Endothelial cell of umbilical vein (primary cell): ENCODE data around the gene PDZD4. TPM values are rescaled to one million over a fixed set of nuclear protein-coding genes. Genes with fewer than 3 reads are reported as not detected.

Experiments
- BruUV-seq: library from RNA; stranded (reverse); fragments of 400-500 nt; replicated peaks from 2 replicates; lab custom pipeline; 2021; lab: Mats Ljungman, UMichigan
- CTCF ChIA-PET: fragments of 300-600, 350-600 bp; sonication (Branson Sonifier 250); formaldehyde crosslinking; loops from one replicate; lab custom pipeline; 2021; ENCODE audit warnings: antibody characterized with exemption, inconsistent platforms; lab: Charles Lee
- POLR2A ChIA-PET: fragments of 300-600, 350-600 bp; sonication (Branson Sonifier 250); formaldehyde crosslinking; loops from one replicate; lab custom pipeline; 2021; ENCODE audit warnings: antibody characterized with exemption, inconsistent platforms; lab: Charles Lee
- DNase-seq: peaks from one replicate; pipeline ENCODE4 v3.0.0-alpha.2; 2011; ENCODE audit warnings: low read depth, low spot score
- FAIRE-seq: peaks from 2 replicates; lab custom pipeline; 2011; peaks lifted over from hg19 to GRCh38; lab: Jason Lieb, UNC
- H2AFZ ChIP-seq: 2 replicates; pipeline ENCODE4 v1.6.0; 2012; ENCODE audit warnings: low read depth, low read length, control low read depth, inconsistent platforms
- H3K27ac ChIP-seq: 2 replicates; pipeline ENCODE4 v1.5.1; 2011; ENCODE audit warnings: low read depth, mild to moderate bottlenecking, control low read depth, low read length, moderate library complexity; ENCODE audit not compliant: insufficient read depth
- H3K27me3 ChIP-seq, 2 experiments: 2 replicates each; pipeline versions ENCODE4 v1.6.0 to v1.6.1; 2011; ENCODE audit warnings: low read length in 2 of 2, mixed read lengths in 1 of 2; ENCODE audit not compliant: control insufficient read depth in 2 of 2, insufficient read depth in 2 of 2
- H3K36me3 ChIP-seq, 2 experiments: 2 replicates in 1 of 2; 3 replicates in 1 of 2; pipeline ENCODE4 v1.5.1; 2011; ENCODE audit warnings: low read length in 2 of 2, mild to moderate bottlenecking in 1 of 2, moderate library complexity in 1 of 2; ENCODE audit not compliant: control insufficient read depth in 2 of 2, insufficient read depth in 2 of 2; ENCODE audit errors: extremely low read depth in 1 of 2
- H3K4me1 ChIP-seq: 3 replicates; pipeline ENCODE4 v1.5.1; 2011; ENCODE audit warnings: mild to moderate bottlenecking, low read length; ENCODE audit not compliant: control insufficient read depth, insufficient read depth; ENCODE audit errors: extremely low read depth
- H3K4me2 ChIP-seq: 2 replicates; pipeline ENCODE4 v1.6.1; 2011; ENCODE audit warnings: low read length, control low read depth, mixed read lengths; ENCODE audit not compliant: insufficient read depth
- H3K4me3 ChIP-seq, 3 experiments: fragments of 200-600 bp in 1 of 3; sonication (generic), shearing (Covaris generic) in 1 of 3; replicated peaks in 1 of 3; 2 replicates each; pipeline ENCODE4 v1.5.1; 2011 to 2016; ENCODE audit warnings: control low read depth in 3 of 3, low read length in 3 of 3, mild to moderate bottlenecking in 2 of 3, inconsistent platforms in 1 of 3, low read depth in 1 of 3, moderate library complexity in 1 of 3; ENCODE audit not compliant: insufficient read depth in 1 of 3
- H3K79me2 ChIP-seq: 2 replicates; pipeline ENCODE4 v1.6.0; 2012; ENCODE audit warnings: low read length, inconsistent platforms; ENCODE audit not compliant: control insufficient read depth, insufficient read depth
- H3K9ac ChIP-seq: replicated peaks from 2 replicates; pipeline ENCODE3; 2011; ENCODE audit warnings: low read length, control low read depth; ENCODE audit not compliant: insufficient read depth; ENCODE audit errors: extremely low read depth
- H3K9me1 ChIP-seq: replicated peaks from 3 replicates; pipeline ENCODE4 v1.6.0; 2011; ENCODE audit warnings: mild to moderate bottlenecking, low read length; ENCODE audit not compliant: control insufficient read depth, insufficient read depth; ENCODE audit errors: extremely low read depth
- H3K9me3 ChIP-seq: replicated peaks from 2 replicates; pipeline ENCODE4 v1.5.1; 2012; ENCODE audit warnings: low read length, inconsistent platforms; ENCODE audit not compliant: control insufficient read depth, insufficient read depth
- H4K20me1 ChIP-seq: replicated peaks from 2 replicates; pipeline ENCODE3; 2011; ENCODE audit warnings: mild to moderate bottlenecking, low read length; ENCODE audit not compliant: control insufficient read depth, insufficient read depth; ENCODE audit errors: extremely low read depth
- EZH2 ChIP-seq: IDR thresholded peaks from 2 replicates; pipeline ENCODE4 v1.6.1; 2012; ENCODE audit warnings: borderline replicate concordance, low read depth, mild to moderate bottlenecking, moderate library complexity, low read length, inconsistent platforms; ENCODE audit not compliant: severe bottlenecking
- FOS ChIP-seq: IDR thresholded peaks from 2 replicates; pipeline ENCODE4 v1.6.1; 2011; ENCODE audit warnings: mild to moderate bottlenecking, low read length, moderate library complexity, borderline replicate concordance; ENCODE audit not compliant: insufficient read depth
- GATA2 ChIP-seq: IDR thresholded peaks from 2 replicates; pipeline ENCODE4 v1.7.0; 2011; ENCODE audit warnings: low read depth, mild to moderate bottlenecking, moderate library complexity, mixed read lengths, low read length; ENCODE audit not compliant: insufficient read length, insufficient read depth
- JUN ChIP-seq: IDR thresholded peaks from 2 replicates; pipeline ENCODE4 v1.6.1; 2011; ENCODE audit warnings: borderline replicate concordance, low read depth; ENCODE audit not compliant: insufficient read length, insufficient read depth
- MAX ChIP-seq: IDR thresholded peaks from 2 replicates; pipeline ENCODE4 v1.6.1; 2011; ENCODE audit not compliant: insufficient read depth, insufficient read length
- MYC ChIP-seq: IDR thresholded peaks from one replicate; pipeline ENCODE4 v1.6.1; 2011; ENCODE audit warnings: mild to moderate bottlenecking, low read depth, low read length
- POLR2A ChIP-seq: IDR thresholded peaks from 2 replicates; pipeline ENCODE4 v1.6.1; 2012; ENCODE audit warnings: low read depth, mild to moderate bottlenecking, control low read depth, low read length
- POLR2AphosphoS5 ChIP-seq: IDR thresholded peaks from 2 replicates; pipeline ENCODE4 v1.6.1; 2012; ENCODE audit warnings: low read depth, mild to moderate bottlenecking, control low read depth, low read length, moderate library complexity; ENCODE audit not compliant: insufficient read depth
- dilution Hi-C: fragments of 300-500 bp; cut with MboI; formaldehyde crosslinking; loops from one replicate; pipeline ENCODE4 v1.15.0; 2019; ENCODE audit warnings: low sequenced_read_pairs; ENCODE audit not compliant: extremely low pct_ligation_motif_present
- intact Hi-C: fragments of 100-400 bp; cut with micrococcal nuclease; formaldehyde crosslinking; loops from one replicate; pipeline ENCODE4 v1.10.0; 2022
- polyA plus RNA-seq, 4 experiments: library from polyadenylated mRNA; depleted of rRNA in 3 of 4; stranded (reverse) in 3 of 4; unstranded in 1 of 4; fragments of >200 nt; gene quantifications; 2 replicates each; pipeline versions ENCODE4 v1.2.1 to v1.2.3, GENCODE V29; 2011 to 2012; ENCODE audit warnings: missing spikeins in 1 of 4
- total RNA-seq: library from RNA; stranded (reverse); gene quantifications from 2 replicates; pipeline ENCODE4 v1.2.3, GENCODE V29; 2021
- TF ChIP-seq, protein P1 (sequence below), 2 donors: IDR thresholded peaks; 1 replicate in 1 of 2; 2 replicates in 1 of 2; pipeline ENCODE4 v1.5.1; 2011; ENCODE audit warnings: low read length in 2 of 2, mild to moderate bottlenecking in 2 of 2, moderate library complexity in 2 of 2, control low read depth in 1 of 2, inconsistent platforms in 1 of 2, low read depth in 1 of 2; ENCODE audit not compliant: insufficient read depth in 1 of 2; ENCODE audit errors: extremely low read depth in 1 of 2

Gene PDZD4
- total and polyA plus RNA-seq, 2 donors (not counting 3 experiments of a cell fraction or from before 2014, with no cell fraction given) = 0.07 to 0.09 TPM

DNA sequence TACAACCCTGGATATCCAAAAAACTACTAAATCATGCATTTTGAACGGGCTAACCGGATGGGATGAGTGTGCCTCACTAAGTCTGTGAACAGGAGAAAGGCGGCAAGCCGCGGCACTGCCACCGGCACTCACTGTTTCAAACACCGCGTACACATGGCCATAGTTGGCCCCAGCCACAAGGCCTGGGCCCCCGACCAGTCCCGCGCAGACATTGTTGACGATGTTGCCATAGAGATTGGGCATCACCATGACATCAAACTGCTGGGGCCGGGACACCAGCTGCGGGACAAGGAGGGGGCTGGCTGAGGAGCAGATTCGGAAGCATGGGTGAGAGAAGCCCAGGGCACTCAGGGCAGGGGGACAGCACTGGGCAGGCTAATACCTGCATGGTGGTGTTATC, 43.7 kb downstream of the PDZD4 start:
- DNase-seq (no peak), FAIRE-seq (no peak)
- peaks cover 13% of the 10 kb centered on the region for H3K79me2 ChIP-seq
- H3K4me1 ChIP-seq = no peaks in the 10 kb centered on the region
- no peak overlapping the region for H2AFZ ChIP-seq
- H3K4me2 ChIP-seq = no peak overlapping the region
- H3K9me1 ChIP-seq = no peaks in the 10 kb centered on the region
- no peaks in the 10 kb centered on the region for H3K9me3 ChIP-seq
- dilution Hi-C loops (no loop called here), intact Hi-C loops (no loop called here)
- no peak overlapping the region for H3K27ac ChIP-seq
- POLR2A ChIA-PET = no interaction called here
- CTCF ChIA-PET = no interaction called here
- no peaks in the 10 kb centered on the region for H3K27me3 ChIP-seq
- H3K36me3 ChIP-seq = peaks cover 0 to 18% of the 10 kb centered on the region in 2 experiments
- TF ChIP-seq MYC = no peak
- no peak for TF ChIP-seq EZH2
- TF ChIP-seq MAX = no peak
- no peak for TF ChIP-seq POLR2AphosphoS5
- no peak overlapping the region for H3K4me3 ChIP-seq
- BruUV-seq = no TSS peak
- no peak overlapping the region for H3K9ac ChIP-seq
- H4K20me1 ChIP-seq = no peaks in the 10 kb centered on the region

DNA sequence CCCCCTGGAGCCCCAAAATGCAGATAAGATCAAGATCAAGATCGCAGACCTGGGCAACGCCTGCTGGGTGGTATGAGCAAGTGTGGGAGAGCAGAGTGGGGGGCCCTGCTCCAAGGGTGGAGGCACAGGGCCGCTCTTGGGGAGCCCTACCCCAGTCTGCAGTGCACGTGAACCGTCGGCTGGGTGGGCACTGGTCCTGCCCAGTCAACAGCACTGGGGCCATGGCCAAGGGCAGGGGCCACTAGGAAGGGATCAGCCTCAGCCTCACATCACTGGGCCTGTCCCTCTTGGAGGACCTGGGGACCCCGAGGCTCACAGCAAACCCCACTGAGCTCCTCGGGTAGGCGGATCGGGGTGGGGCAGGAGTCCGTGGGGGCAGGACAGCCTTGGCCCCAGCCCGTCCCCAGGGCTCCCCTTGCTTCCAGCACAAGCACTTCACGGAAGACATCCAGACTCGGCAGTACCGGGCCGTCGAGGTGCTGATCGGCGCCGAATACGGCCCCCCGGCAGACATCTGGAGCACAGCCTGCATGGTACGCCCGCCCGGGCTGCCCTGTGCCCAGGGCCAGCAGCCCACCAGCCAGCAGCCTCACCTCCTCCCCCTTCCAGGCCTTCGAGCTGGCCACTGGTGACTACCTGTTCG, 45.9 kb downstream of the PDZD4 start:
- Histone ChIP-seq H3K9me1 (no peaks in the 10 kb centered on the region), H3K27ac (no peak overlapping the region), H3K9ac (no peak overlapping the region), H4K20me1 (no peaks in the 10 kb centered on the region), H3K4me3 (no peak overlapping the region), H3K4me2 (no peak overlapping the region), H2AFZ (no peak overlapping the region), H3K9me3 (no peaks in the 10 kb centered on the region), H3K4me1 (no peaks in the 10 kb centered on the region), H3K79me2 (no peaks in the 10 kb centered on the region), H3K36me3 (peaks cover 0 to 14% of the 10 kb centered on the region in 2 experiments), H3K27me3 (no peaks in the 10 kb centered on the region)
- DNase-seq = no peak
- TF ChIP-seq FOS = no peak
- TF ChIP-seq POLR2A = no peak
- TF ChIP-seq, protein P1, sequence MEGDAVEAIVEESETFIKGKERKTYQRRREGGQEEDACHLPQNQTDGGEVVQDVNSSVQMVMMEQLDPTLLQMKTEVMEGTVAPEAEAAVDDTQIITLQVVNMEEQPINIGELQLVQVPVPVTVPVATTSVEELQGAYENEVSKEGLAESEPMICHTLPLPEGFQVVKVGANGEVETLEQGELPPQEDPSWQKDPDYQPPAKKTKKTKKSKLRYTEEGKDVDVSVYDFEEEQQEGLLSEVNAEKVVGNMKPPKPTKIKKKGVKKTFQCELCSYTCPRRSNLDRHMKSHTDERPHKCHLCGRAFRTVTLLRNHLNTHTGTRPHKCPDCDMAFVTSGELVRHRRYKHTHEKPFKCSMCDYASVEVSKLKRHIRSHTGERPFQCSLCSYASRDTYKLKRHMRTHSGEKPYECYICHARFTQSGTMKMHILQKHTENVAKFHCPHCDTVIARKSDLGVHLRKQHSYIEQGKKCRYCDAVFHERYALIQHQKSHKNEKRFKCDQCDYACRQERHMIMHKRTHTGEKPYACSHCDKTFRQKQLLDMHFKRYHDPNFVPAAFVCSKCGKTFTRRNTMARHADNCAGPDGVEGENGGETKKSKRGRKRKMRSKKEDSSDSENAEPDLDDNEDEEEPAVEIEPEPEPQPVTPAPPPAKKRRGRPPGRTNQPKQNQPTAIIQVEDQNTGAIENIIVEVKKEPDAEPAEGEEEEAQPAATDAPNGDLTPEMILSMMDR (IDR thresholded peaks at IDR 0.05; ENCODE audit: extremely low read depth in 1 of 2, insufficient read depth in 1 of 2, low read depth in 1 of 2, low read length in 2 of 2) = no peak
- TF ChIP-seq MAX = no peak
- no peak for TF ChIP-seq EZH2
- no peak for TF ChIP-seq MYC
- no peak for TF ChIP-seq POLR2AphosphoS5
- no peak for TF ChIP-seq JUN
- TF ChIP-seq GATA2 = no peak
- BruUV-seq = no TSS peak
- dilution Hi-C loops = no loop called here
- CTCF ChIA-PET = no interaction called here
- intact Hi-C loops = no loop called here
- FAIRE-seq = no peak
- POLR2A ChIA-PET = no interaction called here
